Neural cell (in vitro differentiated cells): ENCODE measurements around the gene RORC.

Experiments
- EP300 ChIP-seq: fragments of 450-650 bp; conservative IDR thresholded peaks from 2 replicates; pipeline ENCODE4 v1.6.1; 2014; ENCODE audit warnings: antibody characterized with exemption, mild to moderate bottlenecking, moderate library complexity; ENCODE audit not compliant: poor library complexity, severe bottlenecking
- EZH2 ChIP-seq: fragments of 200-600, 300-800 bp; shearing (Covaris generic), sonication (generic); IDR thresholded peaks from 2 replicates; pipeline ENCODE4 v1.6.1; 2014; ENCODE audit warnings: antibody characterized with exemption, low read length, borderline replicate concordance, mild to moderate bottlenecking; ENCODE audit not compliant: insufficient read depth, poor library complexity, severe bottlenecking
- MXI1 ChIP-seq: fragments of 450-650 bp; conservative IDR thresholded peaks from 2 replicates; pipeline ENCODE4 v1.6.1; 2014; ENCODE audit warnings: antibody characterized with exemption, mild to moderate bottlenecking; ENCODE audit not compliant: poor library complexity, severe bottlenecking
- POLR2AphosphoS5 ChIP-seq: IDR thresholded peaks from 2 replicates; pipeline ENCODE4 v1.6.1; 2012
- RAD21 ChIP-seq: fragments of 450-650 bp; conservative IDR thresholded peaks from 2 replicates; pipeline ENCODE4 v1.6.1; 2014; ENCODE audit warnings: antibody characterized with exemption, mild to moderate bottlenecking, moderate library complexity
- REST ChIP-seq: IDR thresholded peaks from 2 replicates; pipeline ENCODE4 v1.6.1; 2012; ENCODE audit warnings: borderline replicate concordance
- SMC3 ChIP-seq: fragments of 450-650 bp; conservative IDR thresholded peaks from 2 replicates; pipeline ENCODE4 v1.6.1; 2014; ENCODE audit warnings: antibody characterized with exemption, mild to moderate bottlenecking, moderate library complexity; ENCODE audit not compliant: poor library complexity
- TAF1 ChIP-seq: IDR thresholded peaks from 2 replicates; pipeline ENCODE4 v1.6.1; 2012; ENCODE audit warnings: low read depth
- TF ChIP-seq, protein P1 (sequence below): fragments of 450-650 bp; IDR thresholded peaks from 2 replicates; pipeline ENCODE4 v1.5.1; 2014; ENCODE audit warnings: antibody characterized with exemption, mild to moderate bottlenecking, moderate library complexity; ENCODE audit not compliant: poor library complexity, severe bottlenecking

GRCh38 chr1:151851886-151852285 is 20.3 kb upstream of the RORC start:
- TF ChIP-seq, protein P1, sequence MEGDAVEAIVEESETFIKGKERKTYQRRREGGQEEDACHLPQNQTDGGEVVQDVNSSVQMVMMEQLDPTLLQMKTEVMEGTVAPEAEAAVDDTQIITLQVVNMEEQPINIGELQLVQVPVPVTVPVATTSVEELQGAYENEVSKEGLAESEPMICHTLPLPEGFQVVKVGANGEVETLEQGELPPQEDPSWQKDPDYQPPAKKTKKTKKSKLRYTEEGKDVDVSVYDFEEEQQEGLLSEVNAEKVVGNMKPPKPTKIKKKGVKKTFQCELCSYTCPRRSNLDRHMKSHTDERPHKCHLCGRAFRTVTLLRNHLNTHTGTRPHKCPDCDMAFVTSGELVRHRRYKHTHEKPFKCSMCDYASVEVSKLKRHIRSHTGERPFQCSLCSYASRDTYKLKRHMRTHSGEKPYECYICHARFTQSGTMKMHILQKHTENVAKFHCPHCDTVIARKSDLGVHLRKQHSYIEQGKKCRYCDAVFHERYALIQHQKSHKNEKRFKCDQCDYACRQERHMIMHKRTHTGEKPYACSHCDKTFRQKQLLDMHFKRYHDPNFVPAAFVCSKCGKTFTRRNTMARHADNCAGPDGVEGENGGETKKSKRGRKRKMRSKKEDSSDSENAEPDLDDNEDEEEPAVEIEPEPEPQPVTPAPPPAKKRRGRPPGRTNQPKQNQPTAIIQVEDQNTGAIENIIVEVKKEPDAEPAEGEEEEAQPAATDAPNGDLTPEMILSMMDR, result no peak
- TF ChIP-seq EP300, result no peak
- no peak for TF ChIP-seq EZH2
- TF ChIP-seq SMC3, result no peak
- TF ChIP-seq TAF1, result no peak
- no peak for TF ChIP-seq REST
- no peak for TF ChIP-seq POLR2AphosphoS5
- TF ChIP-seq RAD21, result no peak
- no peak for TF ChIP-seq MXI1
